WTC11 (cell line): ENCODE results near the gene PRKCE. TPM values are rescaled to one million over a fixed set of nuclear protein-coding genes. Genes with fewer than 3 reads are reported as not detected.

Source experiments
- ATAC-seq: fragments of 200-7000 bp; cut with Tn5 transposase; 2 replicates; pipeline ENCODE4 v1.10.0; 2021; ENCODE audit warnings: mild to moderate bottlenecking, moderate library complexity
- CTCF ChIA-PET: fragments of 300-600 bp; sonication (Branson Sonifier 250); formaldehyde crosslinking; loops from one replicate; lab custom pipeline; 2021; ENCODE audit warnings: antibody characterized with exemption; lab: Charles Lee
- POLR2A ChIA-PET: fragments of 350-600 bp; sonication (Branson Sonifier 250); formaldehyde crosslinking; loops from one replicate; lab custom pipeline; 2021; ENCODE audit warnings: antibody characterized with exemption; lab: Charles Lee
- DNase-seq: peaks from one replicate; pipeline ENCODE4 v3.0.0; 2021; ENCODE audit warnings: low spot score
- H3K27ac Mint-ChIP-seq: 2 replicates; pipeline ENCODE4 v1.8.0; 2021; ENCODE audit warnings: mixed read lengths
- H3K27me3 Mint-ChIP-seq: 2 replicates; pipeline ENCODE4 v1.8.0; 2021; ENCODE audit warnings: low read depth, mild to moderate bottlenecking, moderate library complexity, mixed read lengths
- H3K36me3 Mint-ChIP-seq: 2 replicates; pipeline ENCODE4 v1.8.0; 2021; ENCODE audit warnings: mixed read lengths
- H3K4me1 Mint-ChIP-seq: 2 replicates; pipeline ENCODE4 v1.8.0; 2022; ENCODE audit warnings: mixed read lengths
- H3K4me3 Mint-ChIP-seq: 2 replicates; pipeline ENCODE4 v1.8.0; 2021; ENCODE audit warnings: mild to moderate bottlenecking, moderate library complexity, mixed read lengths
- H3K9me3 Mint-ChIP-seq: 2 replicates; pipeline ENCODE4 v1.8.0; 2021; ENCODE audit warnings: mixed read lengths
- ARID4B ChIP-seq: sonication (generic); formaldehyde crosslinking; IDR thresholded peaks from 2 replicates; pipeline ENCODE4 v1.8.0; 2023; ENCODE audit warnings: missing genetic modification reagents, mild to moderate bottlenecking, borderline replicate concordance
- ATF1 ChIP-seq: sonication (generic); formaldehyde crosslinking; IDR thresholded peaks from 2 replicates; pipeline ENCODE4 v1.8.1; 2023; ENCODE audit warnings: mild to moderate bottlenecking, moderate library complexity, missing genetic modification reagents
- ATF6 ChIP-seq: sonication (generic); formaldehyde crosslinking; IDR thresholded peaks from 2 replicates; pipeline ENCODE4 v1.8.1; 2023; ENCODE audit warnings: mild to moderate bottlenecking, missing genetic modification reagents
- CBFB ChIP-seq: sonication (generic); formaldehyde crosslinking; IDR thresholded peaks from 2 replicates; pipeline ENCODE4 v1.8.1; 2022; ENCODE audit warnings: mild to moderate bottlenecking, low read depth, missing genetic modification reagents
- IRF1 ChIP-seq: sonication (generic); formaldehyde crosslinking; IDR thresholded peaks from 2 replicates; pipeline ENCODE4 v1.8.0; 2023; ENCODE audit warnings: missing genetic modification reagents
- IRF2 ChIP-seq: sonication (generic); formaldehyde crosslinking; IDR thresholded peaks from 2 replicates; pipeline ENCODE4 v1.8.0; 2022; ENCODE audit warnings: low read depth, missing genetic modification reagents, borderline replicate concordance
- KAT7 ChIP-seq: sonication (generic); formaldehyde crosslinking; IDR thresholded peaks from 2 replicates; pipeline ENCODE4 v1.8.1; 2023; ENCODE audit warnings: missing genetic modification reagents, mild to moderate bottlenecking, borderline replicate concordance
- MLX ChIP-seq: sonication (generic); formaldehyde crosslinking; IDR thresholded peaks from 2 replicates; pipeline ENCODE4 v1.8.1; 2023; ENCODE audit warnings: mild to moderate bottlenecking, missing genetic modification reagents, moderate library complexity
- NFE2L1 ChIP-seq: sonication (generic); formaldehyde crosslinking; IDR thresholded peaks from 2 replicates; pipeline ENCODE4 v1.8.1; 2023; ENCODE audit warnings: missing genetic modification reagents
- RELA ChIP-seq: sonication (generic); formaldehyde crosslinking; IDR thresholded peaks from 2 replicates; pipeline ENCODE4 v1.8.1; 2022; ENCODE audit warnings: missing genetic modification reagents, mild to moderate bottlenecking, borderline replicate concordance
- RORB ChIP-seq: fragments of 250-450 bp; sonication (Bioruptor Pico); IDR thresholded peaks from 2 replicates; pipeline ENCODE4 v1.9.0; 2021; ENCODE audit warnings: mild to moderate bottlenecking
- SMAD3 ChIP-seq: sonication (generic); formaldehyde crosslinking; IDR thresholded peaks from 2 replicates; pipeline ENCODE4 v1.8.0; 2022; ENCODE audit warnings: missing genetic modification reagents, mild to moderate bottlenecking, borderline replicate concordance
- STAT6 ChIP-seq: sonication (generic); formaldehyde crosslinking; conservative IDR thresholded peaks from 2 replicates; pipeline ENCODE4 v1.8.1; 2023; ENCODE audit warnings: mild to moderate bottlenecking, low read depth, missing genetic modification reagents, moderate library complexity
- ZNF416 ChIP-seq: fragments of 250-450 bp; sonication (Bioruptor Pico); IDR thresholded peaks from 2 replicates; pipeline ENCODE4 v1.9.0; 2021; ENCODE audit warnings: mild to moderate bottlenecking, inconsistent platforms
- ZNF512 ChIP-seq: sonication (generic); formaldehyde crosslinking; IDR thresholded peaks from 2 replicates; pipeline ENCODE4 v1.8.1; 2022; ENCODE audit warnings: missing genetic modification reagents, borderline replicate concordance
- total RNA-seq: library from RNA; stranded (reverse); gene quantifications from 3 replicates; pipeline ENCODE4 v1.2.3, GENCODE V29; 2021

PRKCE gene
- total RNA-seq, 1 experiment from 2014 or later: 5.8 TPM

- H3K36me3 Mint-ChIP-seq: peaks cover 2% of the 10 kb centered on the region; the same call in 1 of the 2 replicates
- ATAC-seq: peak; percentile 63
- CTCF ChIA-PET: interaction anchor here (0.7 to 1.5 kb wide), 8 partner anchors 11 to 119 kb away, joined by 3 to 7 read pairs (median 4); no protein-coding TSS in a partner anchor
These were observed 173.7 kb downstream of the PRKCE start for GRCh38 chr2:45825001-45825651.

GRCh38 chr2:45826460-45826859 lies 175.0 kb downstream of the PRKCE start:
- CTCF ChIA-PET: no interaction called here
- Mint-ChIP-seq H3K9me3 (peaks cover 20% of the 10 kb centered on the region), H3K4me3 (no peak overlapping the region), H3K36me3 (peaks cover 14% of the 10 kb centered on the region), H3K4me1 (peaks cover 10% of the 10 kb centered on the region), H3K27me3 (no peaks in the 10 kb centered on the region; the same call in 1 of the 2 replicates), H3K27ac (no peak overlapping the region)
- DNase-seq (no peak), ATAC-seq (no peak)
- POLR2A ChIA-PET: interaction anchor here (0.6 kb wide), 1 partner anchor 1118 kb away, joined by 5 read pairs; no protein-coding TSS in a partner anchor
- TF ChIP-seq CBFB (CRISPR knock-in tag): no peak
- no peak for TF ChIP-seq RORB
- TF ChIP-seq ARID4B (CRISPR knock-in tag): no peak
- no peak for TF ChIP-seq ZNF512 (CRISPR knock-in tag)
- no peak for TF ChIP-seq RELA (CRISPR knock-in tag)
- TF ChIP-seq KAT7: no peak
- no peak for TF ChIP-seq SMAD3 (CRISPR knock-in tag)
- no peak for TF ChIP-seq IRF2 (CRISPR knock-in tag)
- no peak for TF ChIP-seq MLX
- TF ChIP-seq STAT6 (CRISPR knock-in tag): no peak
- TF ChIP-seq ATF6 (CRISPR knock-in tag): no peak
- TF ChIP-seq ATF1 (CRISPR knock-in tag): no peak
- no peak for TF ChIP-seq IRF1 (CRISPR knock-in tag)

More at GRCh38 chr2:45825001-45825651, 173.7 kb downstream of the PRKCE start:
- no peak for TF ChIP-seq ATF1 (CRISPR knock-in tag)
- TF ChIP-seq ATF6 (CRISPR knock-in tag): no peak
- TF ChIP-seq RORB: no peak
- no peak for TF ChIP-seq ZNF416 (CRISPR knock-in tag)
- TF ChIP-seq NFE2L1: no peak
- Mint-ChIP-seq H3K4me1 (peaks cover 11% of the 10 kb centered on the region), H3K27me3 (no peaks in the 10 kb centered on the region; the same call in 1 of the 2 replicates), H3K27ac (no peak overlapping the region; the same call in 1 of the 2 replicates), H3K9me3 (peaks cover 7% of the 10 kb centered on the region), H3K4me3 (no peak overlapping the region)
- DNase-seq: no peak
- POLR2A ChIA-PET: interaction anchor here (0.6 kb wide), 1 partner anchor 29 kb away, joined by 4 read pairs; no protein-coding TSS in a partner anchor
